Mesenchymal stem cell (in vitro differentiated cells and primary cell): ENCODE measurements around the gene RIPPLY3.
A peak's percentile ranks its signal among the peaks of the same experiment; 100 is the strongest.

ENCODE experiments used
- DNase-seq: peaks from one replicate; pipeline ENCODE4 v3.0.0-alpha.2; 2013
- H2AFZ ChIP-seq: one replicate; pipeline ENCODE4 v1.6.1; 2013; ENCODE audit warnings: low read depth, mild to moderate bottlenecking, control low read depth, inconsistent platforms, low read length, moderate library complexity
- H2AK5ac ChIP-seq: 2 replicates; pipeline ENCODE4 v1.6.1; 2013; ENCODE audit warnings: low read length, moderate library complexity, mild to moderate bottlenecking, inconsistent platforms; ENCODE audit not compliant: severe bottlenecking
- H2BK120ac ChIP-seq: one replicate; pipeline ENCODE4 v1.6.1; 2013; ENCODE audit warnings: low read depth, mild to moderate bottlenecking, inconsistent platforms, low read length, moderate library complexity
- H2BK12ac ChIP-seq, 2 experiments: one replicate each; pipeline ENCODE4 v1.6.1; 2013; ENCODE audit warnings: inconsistent platforms in 2 of 2, low read length in 2 of 2, mild to moderate bottlenecking in 2 of 2, moderate library complexity in 2 of 2, control low read depth in 1 of 2
- H2BK15ac ChIP-seq: one replicate; pipeline ENCODE4 v1.6.1; 2013; ENCODE audit warnings: mild to moderate bottlenecking, low read depth, inconsistent platforms; ENCODE audit not compliant: poor library complexity, severe bottlenecking
- H2BK5ac ChIP-seq: 2 replicates; pipeline ENCODE4 v1.6.1; 2013; ENCODE audit warnings: low read depth, mild to moderate bottlenecking, low read length, control low read depth, inconsistent platforms; ENCODE audit not compliant: poor library complexity, severe bottlenecking
- H3K14ac ChIP-seq, 2 experiments: one replicate each; pipeline ENCODE4 v1.6.1; 2013; ENCODE audit warnings: inconsistent platforms in 2 of 2, low read length in 2 of 2, control low read depth in 1 of 2, mild to moderate bottlenecking in 1 of 2, moderate library complexity in 1 of 2
- H3K18ac ChIP-seq, 2 experiments: one replicate each; pipeline ENCODE4 v1.6.1; 2013; ENCODE audit warnings: inconsistent platforms in 2 of 2, low read length in 2 of 2, control low read depth in 1 of 2, low read depth in 1 of 2, mild to moderate bottlenecking in 1 of 2
- H3K23ac ChIP-seq, 2 experiments: one replicate each; pipeline ENCODE4 v1.6.1; 2013; ENCODE audit warnings: inconsistent platforms in 2 of 2, low read length in 2 of 2, mild to moderate bottlenecking in 2 of 2, moderate library complexity in 2 of 2, control low read depth in 1 of 2
- H3K27ac ChIP-seq: 2 replicates; pipeline ENCODE4 v1.5.1; 2013; ENCODE audit warnings: mild to moderate bottlenecking, moderate library complexity, low read length, control low read depth, inconsistent platforms; ENCODE audit not compliant: poor library complexity, severe bottlenecking
- H3K27me3 ChIP-seq, 2 experiments: 2 replicates each; pipeline versions ENCODE4 v1.6.1 to v1.7.0; 2013; ENCODE audit warnings: low read length in 2 of 2, mild to moderate bottlenecking in 2 of 2, moderate library complexity in 2 of 2, control low read depth in 1 of 2, inconsistent platforms in 1 of 2; ENCODE audit not compliant: control insufficient read depth in 1 of 2, insufficient read depth in 1 of 2
- H3K36me3 ChIP-seq, 2 experiments: 2 replicates each; pipeline versions ENCODE4 v1.6.1 to v1.7.0; 2013; ENCODE audit warnings: low read length in 2 of 2, control low read depth in 1 of 2, inconsistent platforms in 1 of 2, low read depth in 1 of 2, mild to moderate bottlenecking in 1 of 2; ENCODE audit not compliant: insufficient read depth in 2 of 2, control insufficient read depth in 1 of 2
- H3K4ac ChIP-seq, 2 experiments: one replicate each; pipeline ENCODE4 v1.6.1; 2013; ENCODE audit warnings: inconsistent platforms in 2 of 2, low read length in 2 of 2, mild to moderate bottlenecking in 2 of 2, moderate library complexity in 2 of 2, control low read depth in 1 of 2, low read depth in 1 of 2
- H3K4me1 ChIP-seq: 2 replicates; pipeline ENCODE4 v1.6.1; 2013; ENCODE audit warnings: low read depth, low read length, control low read depth; ENCODE audit not compliant: control insufficient read depth, insufficient read depth
- H3K4me2 ChIP-seq: 2 replicates; pipeline ENCODE4 v1.6.1; 2013; ENCODE audit warnings: low read length, mild to moderate bottlenecking, inconsistent platforms; ENCODE audit not compliant: poor library complexity, severe bottlenecking
- H3K4me3 ChIP-seq, 2 experiments: 2 replicates each; pipeline versions ENCODE4 v1.5.1 to v1.7.0; 2013; ENCODE audit warnings: low read length in 2 of 2, mild to moderate bottlenecking in 2 of 2, control low read depth in 1 of 2, low read depth in 1 of 2; ENCODE audit not compliant: insufficient read depth in 1 of 2
- H3K79me1 ChIP-seq: replicated peaks from 2 replicates; pipeline ENCODE4 v1.6.1; 2013; ENCODE audit warnings: mild to moderate bottlenecking, control low read depth, low read length, inconsistent platforms; ENCODE audit not compliant: poor library complexity, severe bottlenecking
- H3K9ac ChIP-seq: 2 replicates; pipeline ENCODE4 v1.7.0; 2013; ENCODE audit warnings: mild to moderate bottlenecking, low read length, moderate library complexity
- H3K9me3 ChIP-seq: 2 replicates; pipeline ENCODE4 v1.7.0; 2013; ENCODE audit warnings: mild to moderate bottlenecking, low read length; ENCODE audit not compliant: control insufficient read depth
- H4K8ac ChIP-seq: one replicate; pipeline ENCODE4 v1.6.1; 2013; ENCODE audit warnings: inconsistent platforms, mild to moderate bottlenecking, low read length, moderate library complexity
- H4K91ac ChIP-seq: one replicate; pipeline ENCODE4 v1.6.1; 2013; ENCODE audit warnings: mild to moderate bottlenecking, low read length, inconsistent platforms
- WGBS: methylation state at CpG from one replicate; pipeline ENCODE4 v1.1.7; 2013; ENCODE audit warnings: mixed read lengths; 5-methylcytosine and 5-hydroxymethylcytosine counted together

RIPPLY3 gene

GRCh38 chr21:37057614-37058013 is 51.1 kb downstream of the RIPPLY3 start:
- Histone ChIP-seq H3K23ac (no peak overlapping the region), H3K27ac (no peak overlapping the region), H2AFZ (no peak overlapping the region), H3K14ac (no peak overlapping the region), H3K79me1 (no peaks in the 10 kb centered on the region), H3K4me1 (peaks cover 9% of the 10 kb centered on the region), H2BK5ac (no peak overlapping the region), H3K4me3 (no peak overlapping the region), H3K27me3 (no peaks in the 10 kb centered on the region), H2BK15ac (no peak overlapping the region), H2BK120ac (no peak overlapping the region), H4K8ac (no peak overlapping the region), H3K9me3 (no peaks in the 10 kb centered on the region), H2AK5ac (no peak overlapping the region), H3K4ac (no peak overlapping the region), H3K9ac (no peak overlapping the region), H3K4me2 (no peak overlapping the region), H4K91ac (peak overlapping the region; percentile 5), H3K18ac (no peak overlapping the region), H3K36me3 (no peaks in the 10 kb centered on the region), H2BK12ac (peak overlapping the region in 1 of 2 experiments; percentile 59)
- no peak for DNase-seq
- WGBS: 98% methylated on average over 7 of the region's 7 CpGs

- WGBS: 92% methylated on average over 2 of the region's 2 CpGs
- no peak for DNase-seq
Measured at GRCh38 chr21:37058261-37058660, 51.8 kb downstream of the RIPPLY3 start.

GRCh38 chr21:37059181-37059580 is 52.7 kb downstream of the RIPPLY3 start:
- no peak overlapping the region for H2AK5ac ChIP-seq
- H3K9ac ChIP-seq: no peak overlapping the region
- no peak overlapping the region for H2AFZ ChIP-seq
- H3K79me1 ChIP-seq: no peaks in the 10 kb centered on the region
- H2BK120ac ChIP-seq: no peak overlapping the region
- no peak overlapping the region for H3K4ac ChIP-seq
- no peak overlapping the region for H3K4me2 ChIP-seq
- no peak overlapping the region for H3K27ac ChIP-seq
- no peak overlapping the region for H3K18ac ChIP-seq
- H3K9me3 ChIP-seq: no peaks in the 10 kb centered on the region
- WGBS: 87% methylated on average over 5 of the region's 5 CpGs
- H3K36me3 ChIP-seq: no peaks in the 10 kb centered on the region
- H3K27me3 ChIP-seq: no peaks in the 10 kb centered on the region
- no peak overlapping the region for H2BK5ac ChIP-seq
- peak overlapping the region in 1 of 2 experiments; percentile 80 for H2BK12ac ChIP-seq
- H4K91ac ChIP-seq: no peak overlapping the region
- no peak overlapping the region for H3K23ac ChIP-seq
- H3K4me1 ChIP-seq: peaks cover 9% of the 10 kb centered on the region
- no peak overlapping the region for H4K8ac ChIP-seq
- no peak overlapping the region for H2BK15ac ChIP-seq
- H3K14ac ChIP-seq: no peak overlapping the region
- H3K4me3 ChIP-seq: no peak overlapping the region
- DNase-seq: no peak

More at GRCh38 chr21:37058261-37058660, 51.8 kb downstream of the RIPPLY3 start:
- Histone ChIP-seq H3K9me3 (no peaks in the 10 kb centered on the region), H2BK15ac (no peak overlapping the region), H3K79me1 (no peaks in the 10 kb centered on the region), H3K23ac (no peak overlapping the region), H3K9ac (no peak overlapping the region), H3K18ac (no peak overlapping the region), H2AK5ac (peak overlapping the region; percentile 0), H3K36me3 (no peaks in the 10 kb centered on the region), H3K27me3 (no peaks in the 10 kb centered on the region), H3K4me2 (no peak overlapping the region), H4K91ac (peak overlapping the region; percentile 87), H2BK120ac (no peak overlapping the region), H3K27ac (no peak overlapping the region), H2AFZ (no peak overlapping the region), H4K8ac (peak overlapping the region; percentile 63), H2BK12ac (peak overlapping the region in 1 of 2 experiments; percentile 2), H3K4me1 (peaks cover 9% of the 10 kb centered on the region), H3K4me3 (no peak overlapping the region), H2BK5ac (no peak overlapping the region), H3K14ac (no peak overlapping the region), H3K4ac (no peak overlapping the region)

- peak overlapping the region in 1 of 2 experiments; percentile 20 for H3K4me3 ChIP-seq
- H3K18ac ChIP-seq: peak overlapping the region in 1 of 2 experiments; percentile 92
- H3K9me3 ChIP-seq: no peaks in the 10 kb centered on the region
- no peak overlapping the region for H2AFZ ChIP-seq
- peak; percentile 99 for DNase-seq
- H3K4me1 ChIP-seq: peaks cover 9% of the 10 kb centered on the region
- H2BK15ac ChIP-seq: no peak overlapping the region
- H3K4me2 ChIP-seq: no peak overlapping the region
- no peak overlapping the region for H4K91ac ChIP-seq
- peak overlapping the region; percentile 53 for H3K27ac ChIP-seq
- H3K9ac ChIP-seq: peak overlapping the region; percentile 79
- H2BK12ac ChIP-seq: peak overlapping the region in 1 of 2 experiments; percentile 99
- peaks cover 0 to 5% of the 10 kb centered on the region in 2 experiments for H3K36me3 ChIP-seq
- H3K4ac ChIP-seq: peak overlapping the region in 1 of 2 experiments; percentile 92
- no peaks in the 10 kb centered on the region for H3K27me3 ChIP-seq
- H2AK5ac ChIP-seq: no peak overlapping the region
- 21% methylated on average over 1 of the region's 1 CpG for WGBS
- H3K23ac ChIP-seq: no peak overlapping the region
- H2BK5ac ChIP-seq: no peak overlapping the region
- H4K8ac ChIP-seq: no peak overlapping the region
- no peaks in the 10 kb centered on the region for H3K79me1 ChIP-seq
- no peak overlapping the region for H2BK120ac ChIP-seq
- no peak overlapping the region for H3K14ac ChIP-seq
Measured at GRCh38 chr21:37060296-37060695, 53.8 kb downstream of the RIPPLY3 start.
